HepG2 (cell line): Measurements from ENCODE around the gene NACC2. TPM values are rescaled to one million over a fixed set of nuclear protein-coding genes. Genes with fewer than 3 reads are reported as not detected.

Experiments used
- ATAC-seq: fragments of 200-7000 bp; cut with Tn5 transposase; 3 replicates; pipeline ENCODE4 v1.9.1; 2020; ENCODE audit warnings: mild to moderate bottlenecking, moderate library complexity
- BruUV-seq: library from RNA; stranded (reverse); fragments of 400-500 nt; replicated peaks from 2 replicates; lab custom pipeline; 2021; lab: Mats Ljungman, UMichigan
- CTCF ChIA-PET: fragments of 300-600 bp; formaldehyde crosslinking; extraction: SDS; loops from one replicate; lab custom pipeline; 2021; ENCODE audit warnings: low total read pairs, inconsistent platforms, low intra/inter-chr PET ratio; lab: Yijun Ruan, JAX
- POLR2A ChIA-PET: fragments of 350-600 bp; sonication (Branson Sonifier 250); formaldehyde crosslinking; loops from one replicate; lab custom pipeline; 2020; ENCODE audit warnings: antibody characterized with exemption, inconsistent platforms; lab: Yijun Ruan, JAX
- DNase-seq: peaks from one replicate; pipeline ENCODE4 v3.0.0-alpha.2; 2015; ENCODE audit warnings: low spot score
- FAIRE-seq: peaks from 3 replicates; lab custom pipeline; 2011; peaks lifted over from hg19 to GRCh38; lab: Jason Lieb, UNC
- H2AFZ ChIP-seq: one replicate; pipeline ENCODE4 v1.6.1; 2011; ENCODE audit warnings: low read length, inconsistent platforms
- H3K27ac ChIP-seq: fragments of 300-600 bp; 3 replicates; pipeline ENCODE4 v1.8.0; 2011; ENCODE audit warnings: mixed run types, mild to moderate bottlenecking, mixed read lengths, low read length, inconsistent platforms; ENCODE audit not compliant: insufficient read depth; ENCODE audit errors: extremely low read length
- H3K27me3 ChIP-seq, 2 experiments: fragments of 200-600 bp in 1 of 2; 2 replicates in 1 of 2; 3 replicates in 1 of 2; pipeline versions ENCODE4 v1.6.0 to v1.8.0; 2011; ENCODE audit warnings: low read length in 2 of 2, mild to moderate bottlenecking in 2 of 2, moderate library complexity in 2 of 2, inconsistent platforms in 1 of 2; ENCODE audit not compliant: insufficient read depth in 2 of 2, control insufficient read depth in 1 of 2
- H3K36me3 ChIP-seq, 2 experiments: fragments of 200-600 bp in 1 of 2; replicated peaks in 1 of 2; 2 replicates in 1 of 2; 3 replicates in 1 of 2; pipeline versions ENCODE4 v1.5.1 to v1.8.0; 2011; ENCODE audit warnings: low read length in 2 of 2, inconsistent platforms in 1 of 2; ENCODE audit not compliant: insufficient read depth in 2 of 2, control insufficient read depth in 1 of 2
- H3K4me1 ChIP-seq: 2 replicates; pipeline ENCODE4 v1.5.1; 2012; ENCODE audit warnings: low read length, inconsistent platforms; ENCODE audit not compliant: insufficient read depth
- H3K4me2 ChIP-seq: 2 replicates; pipeline ENCODE4 v1.6.0; 2011; ENCODE audit warnings: low read depth, low read length, inconsistent platforms
- H3K4me3 ChIP-seq, 3 experiments: fragments of 200-600 bp in 1 of 3; sonication (generic), shearing (Covaris generic) in 1 of 3; replicated peaks in 1 of 3; 2 replicates each; pipeline ENCODE4 v1.5.1; 2011 to 2016; ENCODE audit warnings: low read length in 3 of 3, inconsistent platforms in 2 of 3, low read depth in 2 of 3, mild to moderate bottlenecking in 2 of 3, control low read depth in 1 of 3, mixed read lengths in 1 of 3; ENCODE audit not compliant: insufficient read depth in 1 of 3
- H3K79me2 ChIP-seq: one replicate; pipeline ENCODE4 v1.6.1; 2011; ENCODE audit warnings: low read length, inconsistent platforms; ENCODE audit not compliant: insufficient read depth
- H3K9ac ChIP-seq: 2 replicates; pipeline ENCODE4 v1.6.0; 2011; ENCODE audit warnings: mild to moderate bottlenecking, low read depth, low read length, inconsistent platforms; ENCODE audit not compliant: insufficient read depth
- H3K9me3 ChIP-seq: 2 replicates; pipeline ENCODE4 v1.5.1; 2012; ENCODE audit warnings: mild to moderate bottlenecking, low read length
- H4K20me1 ChIP-seq: 2 replicates; pipeline ENCODE4 v1.6.0; 2011; ENCODE audit warnings: inconsistent platforms, mild to moderate bottlenecking, low read length, moderate library complexity; ENCODE audit not compliant: insufficient read depth
- ONECUT2 ChIP-seq: sonication (generic); formaldehyde crosslinking; IDR thresholded peaks from 2 replicates; pipeline ENCODE4 v1.4.0; 2020; ENCODE audit warnings: missing genetic modification reagents
- SUZ12 ChIP-seq: fragments of 150-350 bp; IDR thresholded peaks from 2 replicates; pipeline ENCODE4 v1.6.1; 2014; ENCODE audit warnings: low read depth, low read length
- TMF1 ChIP-seq: sonication (generic); formaldehyde crosslinking; IDR thresholded peaks from 2 replicates; pipeline ENCODE4 v1.8.1; 2022; ENCODE audit warnings: low read depth, missing genetic modification reagents
- U2AF1 ChIP-seq: fragments of 200-400 bp; formaldehyde crosslinking; optimal IDR thresholded peaks from 2 replicates; pipeline ENCODE3; 2017; ENCODE audit warnings: mild to moderate bottlenecking, low read depth, low read length
- YY1 ChIP-seq: IDR thresholded peaks from 2 replicates; pipeline ENCODE4 v1.6.1; 2011; ENCODE audit warnings: low read length, low read depth, moderate library complexity, mild to moderate bottlenecking; ENCODE audit not compliant: insufficient read depth, insufficient replicate concordance
- ZNF879 ChIP-seq: sonication (generic); formaldehyde crosslinking; IDR thresholded peaks from 2 replicates; pipeline ENCODE4 v1.8.1; 2023; ENCODE audit warnings: missing genetic modification reagents
- WGBS: methylation state at CpG from one replicate; pipeline ENCODE4 v1.1.6; 2017; ENCODE audit warnings: low lambda C conversion rate; 5-methylcytosine and 5-hydroxymethylcytosine counted together
- in situ Hi-C: cut with HindIII; loops from 2 replicates; pipeline ENCODE4 v1.10.0; 2017; ENCODE audit warnings: low pct_unique_long_range_greater_than_20kb; ENCODE audit not compliant: extremely low pct_ligation_motif_present
- intact Hi-C: fragments of 100-400 bp; cut with micrococcal nuclease; formaldehyde crosslinking; loops from one replicate; pipeline ENCODE4 v1.10.0; 2022; ENCODE audit not compliant: unreplicated experiment
- polyA plus RNA-seq, 8 experiments: library from polyadenylated mRNA; depleted of rRNA in 3 of 8; stranded (reverse) in 7 of 8; unstranded in 1 of 8; fragments of >200 nt; fragmentation: Illumina TruSeq in 4 of 8; extraction: Trizol in 4 of 8; gene quantifications; 2 replicates each; pipeline versions ENCODE4 v1.2.1 to v1.2.3, GENCODE V29; 2011 to 2016; ENCODE audit warnings: low read depth in 4 of 8, missing spikeins in 1 of 8, mixed read lengths in 1 of 8; ENCODE audit not compliant: insufficient read depth in 1 of 8
- total RNA-seq, 5 experiments: library from RNA; depleted of rRNA; stranded (reverse); fragments of >200 nt; fragmentation: Illumina TruSeq; extraction: Trizol; gene quantifications; 2 replicates each; pipeline ENCODE4 v1.2.3, GENCODE V29; 2016; ENCODE audit warnings: low read depth in 1 of 5
- TF ChIP-seq, protein P1 (sequence below): sonication (generic); formaldehyde crosslinking; IDR thresholded peaks from 2 replicates; pipeline ENCODE4 v1.5.1; 2020; ENCODE audit warnings: missing genetic modification reagents, mild to moderate bottlenecking, borderline replicate concordance
- TF ChIP-seq, protein P2 (sequence below): sonication (generic); formaldehyde crosslinking; conservative IDR thresholded peaks from 2 replicates; pipeline ENCODE4 v1.5.0; 2020; ENCODE audit warnings: missing genetic modification reagents
- TF ChIP-seq, protein P3 (sequence below): sonication (generic); formaldehyde crosslinking; IDR thresholded peaks from 2 replicates; pipeline ENCODE4 v1.9.0; 2021; ENCODE audit warnings: missing genetic modification reagents, mild to moderate bottlenecking, borderline replicate concordance

The NACC2 gene
- total and polyA plus RNA-seq, 2 of the 13 experiments (the other 11 are each of a cell fraction or from before 2014, with no cell fraction given) = 5.9 to 12.3 TPM

DNA sequence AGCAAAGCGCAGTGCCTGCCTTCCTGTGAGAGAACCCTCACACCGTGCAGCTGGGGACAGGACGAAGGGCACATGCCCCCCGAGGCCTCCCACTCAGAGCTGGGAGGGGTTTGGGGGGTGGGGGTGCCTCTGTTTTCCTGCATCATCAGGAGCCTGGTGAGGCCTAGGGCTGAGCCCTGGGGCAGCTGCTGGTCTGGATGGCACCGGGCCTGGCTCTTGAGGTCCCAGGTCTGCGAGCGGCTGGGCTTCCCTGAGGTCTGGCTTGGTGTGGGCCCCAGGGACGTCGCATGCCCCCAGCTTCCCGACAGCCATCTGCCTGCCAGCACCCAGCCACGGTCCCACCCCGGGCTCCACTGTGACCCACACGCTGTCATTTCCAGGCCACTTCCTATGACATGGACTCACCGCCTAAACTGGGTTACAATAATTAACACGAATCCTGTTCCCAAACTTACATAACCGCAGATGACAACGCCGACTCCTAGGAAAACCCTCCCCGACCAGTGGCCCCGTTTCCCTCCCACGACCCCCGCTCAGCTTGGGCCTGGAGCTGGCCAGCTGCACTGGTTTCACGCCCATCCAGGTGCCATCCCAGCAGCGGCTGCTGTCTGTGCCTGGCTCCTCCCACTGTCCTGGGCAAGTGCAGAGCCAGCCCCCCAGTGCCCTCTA is 8.7 kb downstream of the NACC2 start:
- Histone ChIP-seq H3K27ac (no peak overlapping the region), H3K4me3 (no peak overlapping the region), H3K4me2 (no peak overlapping the region), H3K4me1 (peaks cover 13% of the 10 kb centered on the region), H3K9ac (no peak overlapping the region), H3K9me3 (no peaks in the 10 kb centered on the region), H3K27me3 (no peaks in the 10 kb centered on the region), H4K20me1 (peaks cover 22% of the 10 kb centered on the region; the same call in 1 of the 2 replicates), H2AFZ (no peak overlapping the region), H3K36me3 (0 out of 5 replicates have a peak, but pooled peaks cover 3 to 8% of the 10 kb centered on the region in 2 experiments), H3K79me2 (peaks cover 82% of the 10 kb centered on the region)
- DNase-seq (no peak), ATAC-seq (no peak), FAIRE-seq (no peak)
- BruUV-seq = no TSS peak
- intact Hi-C loops = no loop called here
- ChIA-PET POLR2A (no interaction called here), CTCF (no interaction called here)
- WGBS = 94% methylated on average over 18 of the region's 24 CpGs
- in situ Hi-C loops = no loop called here
- TF ChIP-seq U2AF1 (no peak), ZNF879 (no peak), TMF1 (CRISPR knock-in tag) (no peak), SUZ12 (no peak), ONECUT2 (no peak), YY1 (no peak)
- TF ChIP-seq, protein P1, sequence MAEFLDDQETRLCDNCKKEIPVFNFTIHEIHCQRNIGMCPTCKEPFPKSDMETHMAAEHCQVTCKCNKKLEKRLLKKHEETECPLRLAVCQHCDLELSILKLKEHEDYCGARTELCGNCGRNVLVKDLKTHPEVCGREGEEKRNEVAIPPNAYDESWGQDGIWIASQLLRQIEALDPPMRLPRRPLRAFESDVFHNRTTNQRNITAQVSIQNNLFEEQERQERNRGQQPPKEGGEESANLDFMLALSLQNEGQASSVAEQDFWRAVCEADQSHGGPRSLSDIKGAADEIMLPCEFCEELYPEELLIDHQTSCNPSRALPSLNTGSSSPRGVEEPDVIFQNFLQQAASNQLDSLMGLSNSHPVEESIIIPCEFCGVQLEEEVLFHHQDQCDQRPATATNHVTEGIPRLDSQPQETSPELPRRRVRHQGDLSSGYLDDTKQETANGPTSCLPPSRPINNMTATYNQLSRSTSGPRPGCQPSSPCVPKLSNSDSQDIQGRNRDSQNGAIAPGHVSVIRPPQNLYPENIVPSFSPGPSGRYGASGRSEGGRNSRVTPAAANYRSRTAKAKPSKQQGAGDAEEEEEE (CRISPR knock-in tag) = no peak
- TF ChIP-seq, protein P2, sequence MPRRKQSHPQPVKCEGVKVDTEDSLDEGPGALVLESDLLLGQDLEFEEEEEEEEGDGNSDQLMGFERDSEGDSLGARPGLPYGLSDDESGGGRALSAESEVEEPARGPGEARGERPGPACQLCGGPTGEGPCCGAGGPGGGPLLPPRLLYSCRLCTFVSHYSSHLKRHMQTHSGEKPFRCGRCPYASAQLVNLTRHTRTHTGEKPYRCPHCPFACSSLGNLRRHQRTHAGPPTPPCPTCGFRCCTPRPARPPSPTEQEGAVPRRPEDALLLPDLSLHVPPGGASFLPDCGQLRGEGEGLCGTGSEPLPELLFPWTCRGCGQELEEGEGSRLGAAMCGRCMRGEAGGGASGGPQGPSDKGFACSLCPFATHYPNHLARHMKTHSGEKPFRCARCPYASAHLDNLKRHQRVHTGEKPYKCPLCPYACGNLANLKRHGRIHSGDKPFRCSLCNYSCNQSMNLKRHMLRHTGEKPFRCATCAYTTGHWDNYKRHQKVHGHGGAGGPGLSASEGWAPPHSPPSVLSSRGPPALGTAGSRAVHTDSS (CRISPR knock-in tag) = no peak
- TF ChIP-seq, protein P3, sequence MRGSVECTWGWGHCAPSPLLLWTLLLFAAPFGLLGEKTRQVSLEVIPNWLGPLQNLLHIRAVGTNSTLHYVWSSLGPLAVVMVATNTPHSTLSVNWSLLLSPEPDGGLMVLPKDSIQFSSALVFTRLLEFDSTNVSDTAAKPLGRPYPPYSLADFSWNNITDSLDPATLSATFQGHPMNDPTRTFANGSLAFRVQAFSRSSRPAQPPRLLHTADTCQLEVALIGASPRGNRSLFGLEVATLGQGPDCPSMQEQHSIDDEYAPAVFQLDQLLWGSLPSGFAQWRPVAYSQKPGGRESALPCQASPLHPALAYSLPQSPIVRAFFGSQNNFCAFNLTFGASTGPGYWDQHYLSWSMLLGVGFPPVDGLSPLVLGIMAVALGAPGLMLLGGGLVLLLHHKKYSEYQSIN = no peak
